Astrocyte (in vitro differentiated cells and primary cell): ENCODE measurements around the gene CALD1.

ENCODE experiments used
- CTCF ChIP-seq: IDR thresholded peaks from 2 replicates; pipeline ENCODE4 v1.5.1; 2011; ENCODE audit warnings: low read depth, mild to moderate bottlenecking, inconsistent platforms, low read length, moderate library complexity; ENCODE audit not compliant: insufficient read depth
- EZH2 ChIP-seq: IDR thresholded peaks from 2 replicates; pipeline ENCODE4 v1.6.1; 2012; ENCODE audit warnings: mild to moderate bottlenecking, low read length, inconsistent platforms; ENCODE audit not compliant: insufficient read depth

GRCh38 chr7:134730411-134730829, 49.0 kb upstream of the CALD1 start:
- TF ChIP-seq CTCF = no peak
- TF ChIP-seq EZH2 = no peak
